Mammary epithelial cell (primary cell): Measurements from ENCODE around the gene ABHD15.

Experiments used
- CTCF ChIP-seq, 2 donors: IDR thresholded peaks in 1 of 2; conservative IDR thresholded peaks in 1 of 2; 2 replicates each; pipeline ENCODE4 v1.5.1; 2011 to 2012; ENCODE audit warnings: inconsistent platforms in 2 of 2, low read length in 2 of 2, mild to moderate bottlenecking in 2 of 2, control low read depth in 1 of 2, low read depth in 1 of 2; ENCODE audit not compliant: insufficient read depth in 1 of 2; ENCODE audit errors: extremely low read depth in 1 of 2
- EZH2 ChIP-seq: IDR thresholded peaks from 2 replicates; pipeline ENCODE4 v1.6.1; 2012; ENCODE audit warnings: low read length, inconsistent platforms, borderline replicate concordance

GRCh38 chr17:29585080-29585751, 18.4 kb upstream of the ABHD15 start:
- TF ChIP-seq CTCF (conservative IDR thresholded peaks at IDR 0.05 in 1 of 2, IDR thresholded peaks at IDR 0.05 in 1 of 2; ENCODE audit: extremely low read depth in 1 of 2, insufficient read depth in 1 of 2, low read depth in 1 of 2, low read length in 2 of 2) (peak in 1 of 2 donors; percentile 26), EZH2 (no peak)
